ENCODE results near the gene PTPN20.
"Not testable (repeated sequence)": the region's sequence is repeated elsewhere in the genome, so short reads cannot be mapped to it uniquely, and the experiment has no call there.

Gene PTPN20

GRCh38 chr10:46952540-46952939 is 41.3 kb downstream of the PTPN20 start:
- not testable (repeated sequence) for DNase-seq (ENCODE audit: low read depth)

DNA sequence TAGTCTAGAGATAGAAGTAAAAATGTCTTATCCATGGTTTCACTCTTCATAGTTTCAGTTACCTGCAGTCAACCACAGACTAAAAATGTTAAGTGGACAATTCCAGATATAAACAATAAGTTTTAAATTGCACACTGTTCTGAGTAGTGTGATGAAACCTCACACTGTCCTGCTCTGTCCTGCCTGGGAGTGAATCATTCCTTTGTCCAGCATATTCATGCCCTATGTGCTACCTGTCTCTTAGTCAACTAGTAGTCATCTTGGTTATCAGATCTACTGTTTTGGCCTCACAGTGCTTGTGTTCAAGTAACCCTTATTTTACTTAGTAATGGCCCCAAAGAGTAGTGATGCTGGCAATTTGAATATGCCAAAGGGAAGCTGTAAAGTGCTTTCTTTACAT is 49.5 kb downstream of the PTPN20 start:
- DNase-seq (ENCODE audit: low read depth): not testable (repeated sequence)

DNA sequence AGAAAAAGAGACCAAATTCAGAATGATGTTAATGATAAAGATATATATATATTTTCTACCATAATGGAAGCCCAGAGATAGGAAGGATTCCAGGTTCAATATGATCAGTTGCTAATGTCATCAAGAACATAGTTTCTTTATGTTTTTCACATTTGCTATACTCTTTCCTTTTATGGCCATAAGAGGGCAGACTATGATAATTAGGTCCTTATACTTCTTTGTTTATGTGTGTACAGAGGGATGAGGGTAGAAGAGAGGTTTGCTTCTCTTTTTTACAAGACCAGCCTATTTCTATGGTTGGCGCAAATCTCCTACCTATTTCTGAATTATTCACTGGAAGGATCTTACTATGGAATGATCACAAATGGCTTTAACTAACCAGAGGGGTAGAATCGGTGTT is 52.1 kb downstream of the PTPN20 start:
- not testable (repeated sequence) for DNase-seq (ENCODE audit: low read depth)

DNA sequence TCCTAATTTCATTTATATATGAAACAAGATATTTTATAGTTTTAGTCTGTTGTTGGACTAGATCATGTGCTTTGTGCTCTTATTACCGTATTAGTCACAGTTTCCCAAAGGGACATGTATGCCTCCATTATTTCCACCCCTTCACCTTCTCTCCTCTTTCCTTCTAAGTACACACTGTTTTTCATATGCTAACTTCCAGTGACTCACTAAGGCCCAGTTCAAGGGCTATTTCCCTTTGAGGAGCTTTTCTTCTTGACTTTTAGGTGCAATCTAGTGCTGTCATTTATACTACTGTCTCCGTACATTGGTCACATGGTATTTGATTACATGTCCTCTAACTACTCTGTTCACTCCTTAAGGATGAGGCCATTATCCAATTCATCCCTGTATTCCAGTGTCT is 55.8 kb downstream of the PTPN20 start:
- DNase-seq (ENCODE audit: low read depth): not testable (repeated sequence)

- not testable (repeated sequence) for DNase-seq (ENCODE audit: low read depth)
Measured at GRCh38 chr10:46980223-46980622, 69.0 kb downstream of the PTPN20 start.

GRCh38 chr10:46987233-46987924 is 76.2 kb downstream of the PTPN20 start:
- not testable (repeated sequence) for DNase-seq (ENCODE audit: low read depth)

DNA sequence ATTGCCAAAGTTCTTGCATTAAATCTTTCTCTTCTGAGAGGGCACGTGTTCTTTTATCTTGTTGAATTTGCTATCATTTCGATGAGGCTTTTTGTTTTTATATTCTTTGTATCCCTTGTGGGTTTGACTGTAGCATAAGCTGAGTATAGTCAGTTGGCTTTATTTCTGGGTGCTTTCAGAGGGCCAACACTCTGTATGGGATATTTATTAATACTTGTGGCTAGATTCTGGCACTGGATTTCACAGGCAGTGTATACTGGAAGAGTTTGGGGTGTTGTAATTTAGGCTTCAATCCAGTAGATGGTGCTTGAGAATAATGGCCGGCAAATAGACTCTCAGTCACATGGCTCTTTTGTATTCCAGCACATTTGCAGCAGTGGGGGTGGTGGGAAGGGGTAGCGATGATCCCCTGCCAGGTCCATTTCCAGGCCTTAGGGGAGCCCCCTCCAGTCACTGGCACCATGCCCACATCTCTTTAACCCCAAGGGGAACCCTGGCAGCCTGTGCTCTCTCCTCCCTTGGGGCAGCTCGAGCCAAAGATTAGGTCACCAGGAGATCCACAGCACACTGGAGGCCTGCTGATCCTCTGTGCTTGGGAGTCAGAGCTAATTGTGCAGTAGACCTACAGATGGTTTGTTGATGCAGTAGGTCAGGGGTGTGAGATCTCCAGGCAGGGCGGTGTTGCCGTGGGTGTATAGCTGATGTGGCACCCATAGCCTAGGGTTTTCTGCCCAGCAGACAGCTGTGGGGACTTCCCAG is 81.8 kb downstream of the PTPN20 start:
- DNase-seq (ENCODE audit: low read depth): no peak

DNA sequence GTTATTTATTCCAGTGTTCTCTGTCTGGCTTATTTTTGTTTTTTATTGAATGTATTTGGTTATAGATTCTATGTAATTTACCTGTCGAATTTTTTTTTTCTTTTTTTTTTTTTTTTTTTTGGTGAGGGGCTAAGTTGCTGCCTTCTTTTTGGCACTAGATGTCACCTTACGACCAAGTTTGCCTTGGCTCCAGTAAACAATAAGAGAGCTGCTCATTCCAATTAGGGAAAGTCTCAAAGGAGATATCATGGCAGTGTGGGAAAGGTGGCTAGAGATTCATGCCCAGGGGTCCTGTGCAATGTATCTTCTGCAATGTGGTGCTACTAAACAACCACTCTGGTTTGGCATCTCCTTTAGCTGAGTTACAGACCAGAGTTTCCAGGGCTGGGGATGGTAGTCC is 84.0 kb downstream of the PTPN20 start:
- DNase-seq (ENCODE audit: low read depth): no peak

GRCh38 chr10:46998192-46998591 is 87.0 kb downstream of the PTPN20 start:
- DNase-seq (ENCODE audit: low read depth): no peak

DNA sequence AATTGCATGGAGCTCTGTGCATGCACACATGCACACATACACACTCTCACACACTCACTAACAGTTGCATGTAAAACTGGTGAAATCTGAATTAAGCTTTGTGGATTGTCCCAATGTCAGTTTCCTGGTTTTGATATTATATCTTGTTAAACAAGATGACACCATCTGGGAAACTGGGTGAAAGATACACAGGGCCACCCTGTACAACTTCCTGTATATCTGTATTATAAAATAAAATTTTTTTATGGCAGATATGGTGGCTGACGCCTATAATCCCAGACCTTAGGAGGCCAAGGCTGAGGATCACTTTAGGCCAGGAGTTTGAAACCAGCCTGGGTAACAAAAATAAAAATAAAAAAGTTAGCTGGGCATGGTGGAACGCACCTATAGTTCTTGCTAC is 87.4 kb downstream of the PTPN20 start:
- no peak for DNase-seq (ENCODE audit: low read depth)

DNA sequence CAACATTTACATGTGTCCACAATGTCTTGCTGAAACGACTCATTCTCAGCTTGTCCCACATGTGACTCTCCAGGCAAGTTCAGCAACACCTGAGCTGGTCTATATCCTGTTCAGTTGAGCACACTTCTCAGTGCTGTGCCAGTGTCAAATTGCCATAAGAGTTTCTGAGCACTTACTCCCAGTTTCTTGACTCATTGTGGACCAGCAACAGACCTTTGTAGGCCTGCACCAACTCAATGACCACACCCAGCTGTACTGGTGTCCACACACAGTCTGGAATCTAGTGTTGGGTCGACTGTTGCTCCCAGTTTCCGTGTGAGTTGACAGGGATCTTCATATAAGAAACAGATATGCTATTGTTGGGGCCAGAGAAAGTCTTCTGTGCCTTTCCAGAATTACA is 88.0 kb downstream of the PTPN20 start:
- no peak for DNase-seq (ENCODE audit: low read depth)

- no peak for DNase-seq (ENCODE audit: low read depth)
Measured at GRCh38 chr10:47008769-47009168, 97.5 kb downstream of the PTPN20 start.

DNA sequence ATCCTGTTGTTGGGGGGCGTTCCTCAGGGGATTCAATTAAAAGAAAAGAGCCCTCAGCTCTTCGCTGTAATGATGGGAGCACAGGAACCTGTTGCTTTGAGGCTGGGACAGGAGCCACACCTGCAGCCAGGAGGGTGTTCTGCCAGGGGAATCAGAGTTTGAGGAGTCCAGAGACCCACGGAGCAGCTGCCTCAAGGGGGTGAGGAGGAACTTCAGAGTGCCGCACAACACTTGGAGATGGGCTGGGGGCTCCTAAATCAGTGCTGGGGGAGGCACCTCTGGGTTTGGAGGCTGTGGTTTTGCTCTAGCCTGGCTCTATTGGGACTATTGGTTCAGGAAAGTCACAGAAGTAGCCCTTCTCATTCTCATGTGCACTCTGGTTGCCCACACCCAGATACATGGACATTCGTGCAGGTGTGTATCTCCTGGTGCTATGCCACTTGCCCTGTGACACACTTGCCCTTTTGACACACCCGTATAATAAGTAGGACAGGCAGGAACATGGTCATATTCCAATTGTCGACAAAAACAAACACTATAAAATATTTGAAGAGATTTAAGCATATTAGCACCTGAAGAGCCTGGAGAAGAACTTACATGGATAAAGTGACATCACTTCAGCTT is 98.1 kb downstream of the PTPN20 start:
- DNase-seq (ENCODE audit: low read depth): no peak

- no peak for DNase-seq (ENCODE audit: low read depth)
Measured at GRCh38 chr10:47010036-47010435, 98.8 kb downstream of the PTPN20 start.

- no peak for DNase-seq (ENCODE audit: low read depth)
Measured at GRCh38 chr10:47012214-47012613, 101.0 kb downstream of the PTPN20 start.

- DNase-seq (ENCODE audit: low read depth): no peak
Measured at GRCh38 chr10:47013507-47014154, 102.4 kb downstream of the PTPN20 start.

- DNase-seq (ENCODE audit: low read depth): no peak
Measured at GRCh38 chr10:47015404-47015803, 104.2 kb downstream of the PTPN20 start.

DNA sequence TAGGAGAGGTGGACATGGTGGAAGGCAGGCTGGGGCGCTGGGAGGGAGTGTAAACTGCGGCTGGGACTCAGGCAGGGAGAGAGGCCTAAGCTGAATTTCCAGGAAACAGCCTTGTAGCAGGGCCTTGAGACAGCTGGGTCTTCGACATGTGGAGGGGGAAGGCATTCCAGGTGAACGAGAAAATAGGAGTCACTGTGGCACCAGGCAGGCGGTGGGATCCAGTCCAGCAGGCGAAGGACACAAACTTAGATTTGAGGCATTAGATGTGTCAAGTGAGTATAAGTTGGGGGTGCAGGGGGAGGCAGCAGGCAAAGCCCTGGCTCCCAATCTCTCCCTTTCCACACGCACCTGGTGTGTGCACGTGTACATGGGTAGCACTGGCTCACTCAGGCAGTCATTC is 105.3 kb downstream of the PTPN20 start:
- no peak for DNase-seq (ENCODE audit: low read depth)

GRCh38 chr10:47018026-47018735 is 107.0 kb downstream of the PTPN20 start:
- no peak for DNase-seq (ENCODE audit: low read depth)

- no peak for DNase-seq (ENCODE audit: low read depth)
Measured at GRCh38 chr10:47019155-47020145, 108.2 kb downstream of the PTPN20 start.

GRCh38 chr10:47020471-47020870 is 109.2 kb downstream of the PTPN20 start:
- DNase-seq (ENCODE audit: low read depth): no peak
